Lung (tissue), 12 donors: ENCODE results near the gene DSEL. TPM values are rescaled to one million over a fixed set of nuclear protein-coding genes. Genes with fewer than 3 reads are reported as not detected.

ENCODE experiments used
- ATAC-seq: fragments of 200-7000 bp; cut with Tn5 transposase; one replicate; pipeline ENCODE4 v1.9.1; 2020; ENCODE audit warnings: moderate number of reproducible peaks; ENCODE audit not compliant: insufficient read depth, low FRiP score
- DNase-seq, 3 donors: peaks; one replicate each; pipeline ENCODE4 v3.0.0-alpha.2; 2013 to 2017
- H3K27ac ChIP-seq, 2 donors: one replicate each; pipeline ENCODE4 v1.5.1; 2013; ENCODE audit warnings: mild to moderate bottlenecking in 2 of 2, moderate library complexity in 2 of 2, control low read depth in 1 of 2, inconsistent platforms in 1 of 2, low read depth in 1 of 2, low read length in 1 of 2
- H3K27me3 ChIP-seq, 3 donors: one replicate each; pipeline ENCODE4 v1.5.1; 2013; ENCODE audit warnings: low read length in 2 of 3; ENCODE audit not compliant: control insufficient read depth in 3 of 3, insufficient read depth in 3 of 3
- H3K36me3 ChIP-seq, 4 donors: one replicate each; pipeline ENCODE4 v1.5.1; 2013; ENCODE audit warnings: low read length in 4 of 4, mild to moderate bottlenecking in 1 of 4, moderate library complexity in 1 of 4; ENCODE audit not compliant: control insufficient read depth in 4 of 4, insufficient read depth in 4 of 4
- H3K4me1 ChIP-seq, 5 donors: one replicate each; pipeline ENCODE4 v1.5.1; 2013; ENCODE audit warnings: low read length in 5 of 5, mild to moderate bottlenecking in 2 of 5, moderate library complexity in 1 of 5; ENCODE audit not compliant: control insufficient read depth in 5 of 5, insufficient read depth in 5 of 5
- H3K4me3 ChIP-seq: one replicate; pipeline ENCODE4 v1.5.1; 2013; ENCODE audit warnings: mild to moderate bottlenecking, control low read depth, moderate library complexity
- H3K9ac ChIP-seq, 2 donors: one replicate each; pipeline ENCODE4 v1.5.1; 2013; ENCODE audit warnings: low read length in 2 of 2, control low read depth in 1 of 2; ENCODE audit not compliant: insufficient read depth in 1 of 2
- H3K9me3 ChIP-seq, 4 donors: one replicate each; pipeline ENCODE4 v1.5.1; 2013; ENCODE audit warnings: low read length in 3 of 4, mild to moderate bottlenecking in 1 of 4, moderate library complexity in 1 of 4; ENCODE audit not compliant: control insufficient read depth in 4 of 4, insufficient read depth in 3 of 4
- WGBS, 2 donors: extraction: QIAGEN DNeasy Blood & Tissue Kit; methylation state at CpG; one replicate each; pipeline ENCODE4 v1.1.7; 2013; 5-methylcytosine and 5-hydroxymethylcytosine counted together
- polyA plus RNA-seq, 2 donors: library from polyadenylated mRNA; stranded (reverse); fragments of 200-250 nt; gene quantifications; one replicate each; pipeline ENCODE4 v1.2.1, GENCODE V29; 2013
- total RNA-seq, 2 donors: library from RNA; depleted of rRNA in 1 of 2; stranded (reverse); fragments of >200 nt in 1 of 2; gene quantifications; one replicate each; pipeline ENCODE4 v1.2.1, GENCODE V29; 2014 to 2021
- TF ChIP-seq, protein P1 (sequence below): IDR thresholded peaks from 2 replicates; pipeline ENCODE4 v1.5.1; 2012; ENCODE audit warnings: mild to moderate bottlenecking; ENCODE audit errors: control extremely low read depth, extremely low read depth
- donor health status: control.
- donor health status: control.
- donor health status: Bipolar disorder and iron deficiency.
- donor health status: healthy.
- donor health status: DM: yes; HTN: yes; CAD: no.

The DSEL gene
- total and polyA plus RNA-seq, 4 donors: 1.4 to 13.0 (median 5.6) TPM

GRCh38 chr18:67463829-67464228, 52.7 kb downstream of the DSEL start:
- no peak overlapping the region for H3K9ac ChIP-seq
- DNase-seq (no peak), ATAC-seq (no peak)
- H3K9me3 ChIP-seq: peaks cover 0 to 2% (median 0%) of the 10 kb centered on the region in 4 donors
- 84 to 88% methylated on average over 2 of the region's 2 CpGs for WGBS, 2 donors
- H3K4me1 ChIP-seq: no peaks in the 10 kb centered on the region
- H3K27me3 ChIP-seq: no peaks in the 10 kb centered on the region
- no peak overlapping the region for H3K27ac ChIP-seq
- no peak overlapping the region for H3K4me3 ChIP-seq
- H3K36me3 ChIP-seq: no peaks in the 10 kb centered on the region
- TF ChIP-seq, protein P1, sequence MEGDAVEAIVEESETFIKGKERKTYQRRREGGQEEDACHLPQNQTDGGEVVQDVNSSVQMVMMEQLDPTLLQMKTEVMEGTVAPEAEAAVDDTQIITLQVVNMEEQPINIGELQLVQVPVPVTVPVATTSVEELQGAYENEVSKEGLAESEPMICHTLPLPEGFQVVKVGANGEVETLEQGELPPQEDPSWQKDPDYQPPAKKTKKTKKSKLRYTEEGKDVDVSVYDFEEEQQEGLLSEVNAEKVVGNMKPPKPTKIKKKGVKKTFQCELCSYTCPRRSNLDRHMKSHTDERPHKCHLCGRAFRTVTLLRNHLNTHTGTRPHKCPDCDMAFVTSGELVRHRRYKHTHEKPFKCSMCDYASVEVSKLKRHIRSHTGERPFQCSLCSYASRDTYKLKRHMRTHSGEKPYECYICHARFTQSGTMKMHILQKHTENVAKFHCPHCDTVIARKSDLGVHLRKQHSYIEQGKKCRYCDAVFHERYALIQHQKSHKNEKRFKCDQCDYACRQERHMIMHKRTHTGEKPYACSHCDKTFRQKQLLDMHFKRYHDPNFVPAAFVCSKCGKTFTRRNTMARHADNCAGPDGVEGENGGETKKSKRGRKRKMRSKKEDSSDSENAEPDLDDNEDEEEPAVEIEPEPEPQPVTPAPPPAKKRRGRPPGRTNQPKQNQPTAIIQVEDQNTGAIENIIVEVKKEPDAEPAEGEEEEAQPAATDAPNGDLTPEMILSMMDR: no peak

DNA sequence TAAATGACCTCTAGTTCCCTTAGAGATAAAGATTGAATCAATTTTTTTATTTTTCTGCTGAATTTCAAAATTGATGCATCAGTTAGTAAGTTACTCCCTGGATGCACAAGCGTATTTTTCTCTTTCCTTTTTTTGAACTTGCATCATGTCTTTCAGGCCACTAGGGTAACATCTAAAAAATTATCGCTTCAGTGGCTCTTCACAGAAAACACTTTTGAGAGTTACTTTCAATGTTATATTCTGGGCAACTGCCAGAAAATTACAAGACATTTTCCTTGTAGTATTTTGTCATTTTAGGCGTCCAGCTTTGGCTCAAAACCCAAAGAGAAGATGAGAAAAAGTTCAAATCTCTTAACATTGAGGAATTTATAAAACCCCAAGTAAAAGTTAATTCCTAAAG, 59.8 kb downstream of the DSEL start:
- DNase-seq (peak in 2 of 3 donors; percentile 34 to 46), ATAC-seq (no peak)
- WGBS, 2 donors: 62 to 72% methylated on average over 3 of the region's 3 CpGs
- no peak overlapping the region for H3K4me3 ChIP-seq
- H3K36me3 ChIP-seq: no peaks in the 10 kb centered on the region
- H3K4me1 ChIP-seq: no peaks in the 10 kb centered on the region
- H3K9me3 ChIP-seq: no peaks in the 10 kb centered on the region
- H3K27ac ChIP-seq: no peak overlapping the region
- H3K9ac ChIP-seq: no peak overlapping the region
- TF ChIP-seq, protein P1: no peak
- no peaks in the 10 kb centered on the region for H3K27me3 ChIP-seq
